Measurements from ENCODE around the gene COX4I1. TPM values are rescaled to one million over a fixed set of nuclear protein-coding genes. Genes with fewer than 3 reads are reported as not detected.

Gene COX4I1
- total and polyA plus RNA-seq, 9 of the 15 experiments (the other 6 are each of a cell fraction or from before 2014, with no cell fraction given): 651 to 2,356 (median 1,032) TPM

- in situ Hi-C loops (cut with MboI): no loop called here
- Histone ChIP-seq H3K4me3 (no peak overlapping the region), H3K27ac (ENCODE audit: extremely low read depth, low read depth, low read length) (no peak overlapping the region), H3K36me3 (ENCODE audit: control insufficient read depth, insufficient read depth, low read length) (no peaks in the 10 kb centered on the region), H3K79me2 (ENCODE audit: control insufficient read depth, insufficient read depth, low read length) (no peaks in the 10 kb centered on the region), H3K4me1 (replicated peaks in 1 of 2; ENCODE audit: control insufficient read depth in 2 of 2, insufficient read depth in 2 of 2, low read length in 2 of 2) (0 out of 5 replicates have a peak, but pooled peaks cover 0 to 5% of the 10 kb centered on the region in 2 experiments), H2AFZ (ENCODE audit: low read depth, low read length) (no peak overlapping the region), H3K9ac (ENCODE audit: insufficient read depth in 1 of 2, low read depth in 2 of 2, low read length in 2 of 2) (no peak overlapping the region; a peak in 1 of 4 replicates), H3K27me3 (ENCODE audit: control insufficient read depth in 2 of 2, insufficient read depth in 2 of 2, low read length in 2 of 2) (peaks cover 25 to 50% of the 10 kb centered on the region in 2 experiments), H3K4me2 (ENCODE audit: insufficient read depth, low read length) (no peak overlapping the region), H4K20me1 (replicated peaks; ENCODE audit: control insufficient read depth, insufficient read depth, low read length) (0 out of 2 replicates have a peak, but pooled peaks cover 3% of the 10 kb centered on the region), H3K9me1 (ENCODE audit: control insufficient read depth, insufficient read depth, low read length) (no peaks in the 10 kb centered on the region), H3K9me3 (replicated peaks; ENCODE audit: control insufficient read depth, insufficient read depth, low read depth, low read length) (no peaks in the 10 kb centered on the region)
- intact Hi-C loops (cut with micrococcal nuclease): no loop called here
- CTCF ChIA-PET (ENCODE audit: low intra/inter-chr PET ratio): no interaction called here
- BruUV-seq (replicated peaks): no TSS peak
- 2% methylated on average over 19 of the region's 22 CpGs for WGBS (ENCODE audit: insufficient coverage, low coverage, missing lambda C conversion rate)
- FAIRE-seq (no peak), DNase-seq (ENCODE audit: extremely low read depth in 1 of 4, low spot score in 3 of 4) (no peak), ATAC-seq (no peak)
- POLR2A ChIA-PET: no interaction called here
- TF ChIP-seq NELFE (IDR thresholded peaks at IDR 0.05; ENCODE audit: insufficient read depth, insufficient read length) (no peak), IRF9 (tag; IDR thresholded peaks at IDR 0.05) (no peak), CEBPB (tag; IDR thresholded peaks at IDR 0.05) (no peak), RAD21 (CRISPR knock-in tag; conservative IDR thresholded peaks at IDR 0.05 in 1 of 2, IDR thresholded peaks at IDR 0.05 in 1 of 2) (no peak), SFPQ (IDR thresholded peaks at IDR 0.05; ENCODE audit: low read depth, low read length) (no peak), ZNF518B (CRISPR knock-in tag; IDR thresholded peaks at IDR 0.05) (no peak), PPARD (CRISPR knock-in tag; IDR thresholded peaks at IDR 0.05) (no peak), SRSF1 (IDR thresholded peaks at IDR 0.05; ENCODE audit: low read depth, low read length) (no peak), HLTF (IDR thresholded peaks at IDR 0.05) (no peak), BRD4 (IDR thresholded peaks at IDR 0.05) (no peak), THAP7 (CRISPR knock-in tag; IDR thresholded peaks at IDR 0.05) (no peak), TFE3 (CRISPR knock-in tag; IDR thresholded peaks at IDR 0.05) (no peak)
Measured at GRCh38 chr16:85833219-85833920, 33.9 kb downstream of the COX4I1 start.
